Measurements from ENCODE around the gene CLSTN2. TPM values are rescaled to one million over a fixed set of nuclear protein-coding genes. Genes with fewer than 3 reads are reported as not detected.

The CLSTN2 gene
- total RNA-seq, 1 experiment from 2014 or later: 0.68 TPM

- Histone ChIP-seq H2BK12ac (ENCODE audit: insufficient read length, low read depth, low read length) (no peak overlapping the region), H2BK120ac (ENCODE audit: low read depth, low read length, poor library complexity, severe bottlenecking) (no peak overlapping the region), H3K14ac (ENCODE audit: insufficient read depth, low read length) (no peak overlapping the region), H3K23ac (ENCODE audit: insufficient read length, low read depth, low read length) (no peak overlapping the region), H4K5ac (ENCODE audit: insufficient read length, low read depth, low read length) (no peak overlapping the region), H3K79me2 (ENCODE audit: insufficient read depth, low read length) (no peaks in the 10 kb centered on the region), H2BK20ac (ENCODE audit: low read depth, low read length, poor library complexity, severe bottlenecking) (no peak overlapping the region), H2BK5ac (ENCODE audit: insufficient read length, low read length) (no peak overlapping the region), H3K9ac (ENCODE audit: extremely low read depth, insufficient read length, low read length) (no peak overlapping the region), H3K27ac (ENCODE audit: insufficient read length, low read depth, low read length) (no peak overlapping the region), H3K56ac (ENCODE audit: insufficient read length, low read depth, low read length) (no peak overlapping the region), H3K4ac (ENCODE audit: low read depth, low read length) (no peak overlapping the region), H3K4me2 (ENCODE audit: insufficient read depth, insufficient read length, low read length) (no peak overlapping the region), H3K79me1 (ENCODE audit: insufficient read depth, low read depth, low read length, poor library complexity, severe bottlenecking) (no peaks in the 10 kb centered on the region), H2AK5ac (ENCODE audit: insufficient read length, low read length) (no peak overlapping the region), H3K23me2 (ENCODE audit: insufficient read length, low read depth, low read length, poor library complexity, severe bottlenecking) (no peaks in the 10 kb centered on the region), H3T11ph (ENCODE audit: low read length) (no peak overlapping the region), H4K20me1 (ENCODE audit: control insufficient read depth, insufficient read depth, insufficient read length) (no peaks in the 10 kb centered on the region), H3K27me3 (ENCODE audit: insufficient read depth, low read length) (no peaks in the 10 kb centered on the region), H3K18ac (ENCODE audit: insufficient read length, low read depth, low read length) (no peak overlapping the region), H3K4me1 (ENCODE audit: insufficient read depth, low read length) (0 out of 2 replicates have a peak, but pooled peaks cover 3% of the 10 kb centered on the region), H4K91ac (ENCODE audit: insufficient read length, low read depth, low read length) (no peak overlapping the region), H4K8ac (replicated peaks; ENCODE audit: insufficient read length, low read depth, low read length) (peak overlapping the region; percentile 71), H2BK15ac (ENCODE audit: low read depth, low read length) (no peak overlapping the region), H2AFZ (ENCODE audit: low read length) (no peak overlapping the region), H3K9me3 (ENCODE audit: control insufficient read depth, low read depth, low read length) (peaks cover 6% of the 10 kb centered on the region)
- Mint-ChIP-seq H3K27me3 (ENCODE audit: low read depth) (no peaks in the 10 kb centered on the region; the same call in 1 of the 2 replicates), H3K36me3 (ENCODE audit: insufficient read depth in 1 of 3, low read depth in 3 of 3) (peaks cover 13 to 29% (median 18%) of the 10 kb centered on the region in 3 experiments), H3K9me3 (peaks cover 28 to 30% of the 10 kb centered on the region in 2 experiments), H3K4me3 (no peak overlapping the region), H3K27ac (peak overlapping the region in 1 of 3 experiments; percentile 55; a peak in 1 of 7 replicates), H3K4me1 (peaks cover 15 to 23% of the 10 kb centered on the region in 2 experiments)
- DNase-seq: peak; percentile 42
- peak; percentile 64 for TF ChIP-seq CTCF (conservative IDR thresholded peaks at IDR 0.05)
- no CpG with 5 or more reads among the region's 8 CpGs for WGBS (ENCODE audit: extremely low coverage, insufficient read length, low lambda C conversion rate)
These were observed 158.0 kb downstream of the CLSTN2 start for GRCh38 chr3:140092848-140093536.

Measured in H9 (cell line).